Activated CD4-positive, alpha-beta T cell treated with anti-CD3 and anti-CD28 coated beads, Interleukin-2, amount 50 U/mL, for 16 hours (primary cell): ENCODE results near the gene ZP4.
A peak's percentile ranks its signal among the peaks of the same experiment; 100 is the strongest.
"Not testable (repeated sequence)": the region's sequence is repeated elsewhere in the genome, so short reads cannot be mapped to it uniquely, and the experiment has no call there.

ENCODE experiments used
- DNase-seq: peaks from one replicate; pipeline ENCODE4 v3.0.0-alpha.2; 2020

ZP4 gene

GRCh38 chr1:237875291-237875690 is 15.4 kb downstream of the ZP4 start:
- DNase-seq, result no peak

- no peak for DNase-seq
Measured at GRCh38 chr1:237873487-237874211, 17.1 kb downstream of the ZP4 start.

DNA sequence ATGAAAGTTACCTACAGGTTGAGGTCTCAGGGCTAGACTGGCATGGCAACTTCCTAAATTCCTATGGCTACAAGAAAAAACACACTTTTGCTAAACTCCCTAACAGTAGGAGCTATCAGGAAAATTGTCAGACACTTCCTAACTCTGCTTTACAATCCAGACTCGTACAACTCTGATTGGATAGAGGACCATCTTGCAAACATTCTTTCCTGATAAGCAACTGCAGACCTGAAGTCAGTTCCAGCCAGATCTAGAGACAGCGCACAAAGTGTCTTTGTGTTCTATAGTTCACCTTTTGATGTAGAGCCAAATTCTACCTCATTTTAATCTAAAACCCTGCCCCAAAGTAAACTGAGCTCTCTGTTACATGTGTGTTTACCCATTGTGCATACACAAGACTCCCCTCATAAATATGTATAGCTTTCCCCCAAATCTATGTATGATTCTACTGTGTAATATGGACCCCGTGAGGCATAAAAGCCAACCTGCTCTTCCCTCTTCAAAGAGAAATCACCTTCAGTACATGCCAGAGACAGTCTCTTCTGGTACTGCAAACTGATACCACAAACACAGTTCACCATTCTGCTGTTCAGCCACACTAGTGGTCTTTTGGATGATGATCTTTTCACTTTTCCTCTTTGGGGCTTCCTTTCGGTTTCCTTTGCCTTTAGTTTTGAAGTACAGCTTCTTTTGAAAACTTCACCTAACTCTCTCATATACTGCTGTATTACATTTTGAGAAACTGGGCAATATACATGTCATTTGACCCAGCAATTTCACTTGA is 21.7 kb downstream of the ZP4 start:
- no peak for DNase-seq

DNA sequence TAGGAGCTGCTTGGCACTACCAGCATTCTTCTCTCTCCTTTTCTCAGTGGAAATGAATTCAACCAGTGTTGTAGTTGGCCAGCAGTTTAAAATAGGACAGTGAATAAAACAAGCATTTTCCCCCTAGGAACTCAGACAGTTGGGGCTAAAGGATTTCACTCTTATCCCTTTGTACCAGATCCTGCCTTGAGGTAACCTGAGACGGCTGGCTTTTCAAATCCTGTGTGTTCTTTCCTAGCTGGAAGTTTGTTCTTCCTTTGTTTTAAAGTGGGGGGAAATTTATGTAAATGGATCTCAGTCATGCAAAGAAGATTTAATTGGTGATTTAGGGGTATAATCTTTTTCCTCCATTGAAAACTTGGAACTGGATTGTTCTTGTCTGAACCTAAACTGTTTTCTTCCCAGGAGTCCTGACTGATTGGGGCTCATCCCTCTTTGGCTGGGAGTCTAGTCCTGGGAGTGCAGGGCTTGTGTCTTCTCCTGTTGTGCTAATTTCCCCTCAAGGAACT is 23.3 kb downstream of the ZP4 start:
- no peak for DNase-seq

DNA sequence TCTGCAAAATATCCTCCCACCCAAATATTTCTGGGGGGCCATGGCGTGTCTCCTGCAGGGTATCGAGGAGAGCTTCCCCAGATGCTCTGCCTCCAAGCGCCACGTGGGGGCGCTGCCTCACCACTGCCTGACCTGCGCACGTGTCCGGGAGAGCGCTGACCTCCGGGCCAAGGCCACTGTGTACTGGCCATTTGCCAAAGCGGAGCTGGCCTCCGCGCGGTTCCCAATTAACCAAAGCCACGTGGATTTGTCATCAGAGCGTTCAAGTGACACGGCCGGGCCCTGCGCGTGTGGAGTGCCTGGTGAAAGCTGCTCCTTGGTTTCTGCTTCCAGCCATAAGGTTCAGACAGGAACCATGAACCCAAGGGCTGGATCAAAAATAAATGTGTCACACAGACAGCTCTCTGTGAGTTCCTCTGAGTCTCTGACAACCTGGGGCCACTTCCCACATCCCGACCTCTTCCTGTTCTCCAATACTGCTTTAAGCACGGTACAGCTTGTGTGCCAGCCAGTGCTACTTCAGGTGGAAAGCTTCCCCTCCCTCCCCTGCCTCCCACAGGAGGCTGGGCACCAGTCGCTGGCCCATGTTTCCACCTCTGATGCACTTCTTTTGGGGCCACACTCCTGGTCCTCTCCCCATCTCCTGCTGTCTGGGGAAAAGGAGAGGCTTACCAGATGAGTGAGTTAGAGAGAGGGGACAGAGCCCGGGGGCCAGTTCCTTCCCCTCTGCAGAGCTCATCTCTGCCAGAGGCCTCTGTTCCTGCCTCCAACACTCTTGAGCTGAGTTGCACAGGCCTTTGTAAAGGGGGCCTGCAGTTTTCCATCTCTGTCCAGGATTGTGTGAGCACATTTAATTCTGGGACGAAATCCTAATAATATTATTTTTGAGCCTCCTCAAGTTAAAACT is 26.1 kb downstream of the ZP4 start:
- DNase-seq, result peak; percentile 12

- DNase-seq, result no peak
Measured at GRCh38 chr1:237863234-237863633, 27.5 kb downstream of the ZP4 start.

DNA sequence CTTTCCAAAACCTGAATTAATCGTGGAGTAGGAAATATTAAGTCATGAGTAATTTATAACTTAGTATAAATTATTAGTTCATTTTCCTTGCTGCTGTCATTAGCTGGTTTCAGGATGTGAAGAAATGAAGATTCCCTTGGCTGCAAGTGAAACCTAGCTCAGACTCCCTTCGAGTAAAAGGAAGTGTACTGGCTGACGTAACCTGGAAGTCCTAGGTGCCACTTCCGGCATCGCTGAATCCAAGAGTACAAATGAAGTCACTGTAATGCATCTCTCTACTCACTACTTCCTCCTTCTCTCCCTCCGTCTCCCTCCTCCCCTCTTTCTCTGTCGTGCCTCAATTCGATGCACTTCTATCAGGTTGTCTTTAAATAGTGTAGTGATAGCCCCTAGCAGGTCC is 28.8 kb downstream of the ZP4 start:
- DNase-seq, result no peak

DNA sequence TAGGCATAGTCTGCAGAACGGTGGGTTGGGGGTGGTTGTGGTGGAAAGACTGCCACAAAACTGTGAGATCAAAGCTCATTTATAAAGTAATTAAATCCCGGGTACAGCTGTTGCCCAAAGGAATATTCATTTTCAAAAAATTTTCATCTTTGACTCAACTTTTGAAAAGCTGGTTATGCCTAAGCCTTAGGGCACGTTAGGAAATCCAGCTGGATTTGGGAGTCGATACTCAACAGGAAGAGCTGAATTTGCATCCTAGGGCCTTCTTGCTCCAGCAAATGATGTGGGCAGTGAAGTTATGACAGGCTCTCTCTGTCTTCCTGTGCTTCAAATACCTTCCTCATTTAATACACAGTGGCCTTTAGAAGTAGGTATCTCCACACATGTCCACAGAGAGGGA is 31.7 kb downstream of the ZP4 start:
- no peak for DNase-seq

- no peak for DNase-seq
Measured at GRCh38 chr1:237857455-237857854, 33.3 kb downstream of the ZP4 start.

DNA sequence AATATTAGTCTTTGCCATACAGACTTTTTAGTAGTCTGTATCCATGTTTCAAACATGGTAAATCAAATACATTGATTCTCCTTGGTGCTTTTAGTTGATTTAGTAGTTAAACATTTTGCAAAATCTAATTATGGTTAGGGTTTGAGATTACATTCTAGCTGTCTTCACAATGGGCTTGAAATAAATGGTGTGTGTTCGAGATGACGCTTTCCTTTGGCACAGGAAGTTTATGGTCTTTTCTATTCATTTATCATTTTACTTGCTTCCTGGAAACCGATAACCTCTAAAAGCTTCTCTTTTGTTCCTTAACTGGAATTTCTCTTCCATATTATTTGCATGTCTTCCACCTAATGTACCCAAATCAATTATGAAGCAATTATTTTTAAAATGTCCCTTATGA is 38.4 kb downstream of the ZP4 start:
- DNase-seq, result no peak

DNA sequence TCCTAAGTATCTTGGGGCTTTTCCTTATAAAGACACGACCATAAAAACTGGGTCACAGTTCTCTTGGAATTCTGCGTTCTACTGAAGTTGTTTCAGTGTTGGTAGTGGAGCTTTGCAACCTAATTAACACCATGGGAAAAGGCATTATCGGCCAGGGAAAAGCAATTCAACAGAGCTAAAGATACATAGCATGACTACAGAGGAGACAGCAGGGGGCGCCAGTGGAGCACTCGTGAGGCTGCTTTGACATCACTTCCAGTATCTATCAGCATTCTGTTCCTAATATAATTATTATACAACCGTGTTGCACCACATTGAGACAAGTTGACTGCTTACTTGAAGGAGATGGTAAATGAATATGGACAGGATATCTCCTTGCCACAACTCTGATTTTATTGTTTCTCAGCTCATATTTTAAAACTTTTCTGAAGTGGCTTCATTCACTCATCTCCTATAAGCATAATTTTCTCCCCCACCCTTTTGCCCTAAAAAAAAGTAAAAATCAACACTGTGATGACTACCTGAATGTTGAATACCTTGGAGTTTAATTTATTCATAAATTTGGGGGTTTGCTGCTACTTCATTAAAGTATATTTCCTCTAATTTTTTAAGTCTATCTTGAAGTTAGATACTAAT is 39.4 kb downstream of the ZP4 start:
- peak; percentile 23 for DNase-seq

DNA sequence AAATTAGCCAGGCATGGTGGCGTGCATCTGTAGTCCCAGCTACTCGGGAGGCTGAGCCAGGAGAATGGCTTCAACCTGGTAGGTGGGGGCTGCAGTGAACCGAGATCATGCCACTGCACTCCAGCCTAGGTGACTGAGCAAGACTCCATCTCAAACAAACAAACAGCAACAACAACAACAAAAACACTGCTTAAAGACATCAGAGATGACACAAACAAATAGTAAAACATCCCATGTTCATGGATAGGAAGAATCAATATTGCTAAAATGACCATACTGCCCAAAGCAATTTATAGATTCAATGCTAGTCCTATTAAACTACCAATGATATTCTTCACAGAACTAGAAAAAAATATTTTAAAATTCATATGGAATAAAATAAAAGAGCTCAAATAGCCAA is 47.2 kb downstream of the ZP4 start:
- not testable (repeated sequence) for DNase-seq

- no peak for DNase-seq
Measured at GRCh38 chr1:237841485-237841884, 49.2 kb downstream of the ZP4 start.

DNA sequence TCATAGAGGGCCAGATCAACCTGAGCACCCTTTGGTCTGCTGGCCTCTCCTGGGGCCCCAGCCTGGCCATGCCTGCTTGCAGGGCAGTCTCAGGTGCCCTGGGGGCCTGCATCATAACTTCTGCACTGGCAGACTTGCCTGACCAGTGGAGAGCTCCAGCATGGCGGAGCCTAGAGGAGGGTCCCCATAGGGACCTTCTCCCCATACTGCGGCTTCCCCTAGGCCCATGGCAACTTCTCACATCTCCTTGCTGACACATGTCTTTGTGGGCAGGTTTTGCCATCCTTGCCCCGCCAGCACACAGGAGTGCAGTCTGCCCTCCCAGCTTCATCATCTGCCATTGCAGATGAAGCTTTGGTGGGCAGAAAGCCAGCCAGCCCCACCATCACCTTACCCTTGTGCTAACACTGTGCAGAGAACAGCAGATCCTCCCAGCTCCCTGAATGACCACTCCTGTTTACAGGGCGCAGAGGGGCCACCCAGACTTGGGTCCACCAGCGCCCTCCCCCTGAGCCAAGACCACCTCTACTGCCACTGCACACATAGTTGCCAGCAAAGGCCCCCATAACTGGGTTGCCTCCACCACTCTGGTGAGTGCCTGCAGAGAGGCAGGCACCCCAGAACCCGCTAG is 51.7 kb downstream of the ZP4 start:
- no peak for DNase-seq

DNA sequence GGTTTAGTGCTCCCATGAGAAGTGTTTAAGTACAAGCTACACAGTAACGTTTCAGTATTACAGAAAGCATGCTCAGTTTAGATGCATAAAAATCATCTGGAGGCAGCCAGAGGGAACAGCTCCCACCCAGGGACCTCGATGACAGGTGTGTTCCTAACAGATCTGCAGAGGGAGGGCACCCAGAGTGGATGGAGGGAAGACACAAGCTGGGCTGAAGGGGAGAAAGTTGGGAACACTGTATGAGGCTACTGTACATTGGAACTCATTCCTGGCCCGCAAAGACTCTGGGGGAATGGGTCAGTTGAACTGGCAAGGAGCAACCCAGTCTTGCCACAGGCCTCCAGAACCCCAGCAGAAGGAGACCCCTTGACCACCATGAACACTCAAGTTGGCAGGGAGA is 52.4 kb downstream of the ZP4 start:
- DNase-seq, result no peak

GRCh38 chr1:237834461-237834860 is 56.3 kb downstream of the ZP4 start:
- no peak for DNase-seq

DNA sequence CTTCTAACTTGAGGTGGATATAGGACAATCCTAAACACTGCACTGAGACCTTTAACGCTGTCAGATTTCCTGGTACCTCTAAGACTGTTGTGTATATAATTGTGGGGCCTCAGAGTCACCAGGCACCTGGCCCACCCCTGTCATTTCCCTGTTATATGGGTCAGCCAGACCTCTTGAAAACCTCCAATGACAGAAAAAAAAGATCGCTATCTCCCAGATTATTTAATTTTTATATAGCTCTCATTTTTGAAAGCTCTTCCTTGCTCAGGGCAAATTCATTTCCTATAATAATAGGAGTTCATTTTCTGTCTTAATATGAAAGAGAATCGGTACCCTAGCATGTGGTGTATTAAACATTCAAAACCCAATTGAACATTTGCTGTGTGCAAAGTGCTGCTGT is 56.7 kb downstream of the ZP4 start:
- no peak for DNase-seq

DNA sequence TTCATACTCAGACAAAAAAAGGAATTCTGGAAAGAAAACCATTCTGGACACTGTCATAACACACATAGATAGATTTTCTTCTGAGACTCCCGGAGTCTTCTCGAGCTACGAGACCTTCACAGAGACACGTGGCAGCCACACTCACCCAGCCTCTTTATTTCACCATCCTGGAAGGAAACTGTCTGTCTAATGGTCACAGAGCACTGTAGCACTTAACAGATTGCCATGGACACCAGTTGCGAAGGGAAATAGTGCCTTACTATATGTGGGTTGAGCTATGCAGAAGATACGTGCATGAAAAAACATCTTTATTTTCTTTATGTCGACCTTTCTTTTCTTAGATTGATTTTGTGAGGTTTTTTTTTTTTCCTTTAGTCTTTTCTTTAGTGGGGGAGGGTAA is 57.9 kb downstream of the ZP4 start:
- DNase-seq, result no peak
